ENCODE data around the gene RALGPS1.

GRCh38 chr9:127215268-127216209 lies 301.0 kb downstream of the RALGPS1 start:
- no peak for TF ChIP-seq CTCF (IDR thresholded peaks at IDR 0.05)
- no peak for TF ChIP-seq POLR2A (IDR thresholded peaks at IDR 0.05)
